Measurements from ENCODE around the gene LTBP3. TPM values are rescaled to one million over a fixed set of nuclear protein-coding genes. Genes with fewer than 3 reads are reported as not detected.

LTBP3 gene
- 100 to 1,000 TPM in 1 of 6 donors, 10 to 100 TPM in 5; 44.7 to 119 (median 63.4) TPM for total RNA-seq
- polyA plus RNA-seq = 100 to 1,000 TPM; 118 to 151 TPM

- WGBS, 2 donors = 1% methylated on average over 40 to 79 of the region's 79 CpGs
- peak; percentile 83 to 90 (median 86) for ATAC-seq
- H3K27me3 ChIP-seq = no peaks in the 10 kb centered on the region
- FAIRE-seq = no peak
- no peak for TF ChIP-seq CTCF (IDR thresholded peaks at IDR 0.05)
- no peaks in the 10 kb centered on the region for H3K9me3 ChIP-seq
- H3K4me3 ChIP-seq = peak within 1 kb of the TSS; percentile 26 to 59 (median 51)
- peaks cover 8 to 32% (median 12%) of the 10 kb centered on the region in 3 donors for H3K4me1 ChIP-seq
- DNase-seq = peak; percentile 82 to 94 (median 90)
- H3K36me3 ChIP-seq = no peaks in the 10 kb centered on the region
- H3K27ac ChIP-seq = peak within 1 kb of the TSS; percentile 86 to 95 (median 94)
- intact Hi-C loops (cut with DNase I) = no loop called here
Measured at GRCh38 chr11:65558002-65558929, at the start of gene LTBP3. Gene LTBP3 (minus strand): TSS chr11:65558359. CDS start chr11:65557959, 400 bp downstream.

- no peaks in the 10 kb centered on the region for H3K9me3 ChIP-seq
- DNase-seq (peak; percentile 56 to 83 (median 68)), FAIRE-seq (peak; percentile 20), ATAC-seq (peak; percentile 39 to 94 (median 78))
- intact Hi-C loops (cut with DNase I) = no loop called here
- peaks cover under 1 to 5% (median 4%) of the 10 kb centered on the region in 3 donors for H3K4me1 ChIP-seq
- no peak overlapping the region for H3K4me3 ChIP-seq
- H3K36me3 ChIP-seq = peaks cover 0 to 33% (median 15%) of the 10 kb centered on the region in 3 donors
- TF ChIP-seq CTCF (IDR thresholded peaks at IDR 0.05) = no peak
- no peaks in the 10 kb centered on the region for H3K27me3 ChIP-seq
- WGBS, 2 donors = 72 to 79% methylated on average over 64 to 67 of the region's 67 CpGs
- H3K27ac ChIP-seq = peak overlapping the region in 1 of 4 donors; percentile 63
Measured at GRCh38 chr11:65606876-65607613, 48.9 kb upstream of the LTBP3 start.

- no peaks in the 10 kb centered on the region for H3K4me1 ChIP-seq
- H3K36me3 ChIP-seq = peaks cover 0 to 33% (median 15%) of the 10 kb centered on the region in 3 donors
- TF ChIP-seq CTCF (IDR thresholded peaks at IDR 0.05) = no peak
- DNase-seq (no peak), ATAC-seq (no peak), FAIRE-seq (no peak)
- H3K27ac ChIP-seq = no peak overlapping the region
- H3K4me3 ChIP-seq = no peak overlapping the region
- no peaks in the 10 kb centered on the region for H3K9me3 ChIP-seq
- intact Hi-C loops (cut with DNase I) = no loop called here
- 100% methylated on average over 1 of the region's 1 CpG for WGBS, 2 donors
- no peaks in the 10 kb centered on the region for H3K27me3 ChIP-seq
Measured at GRCh38 chr11:65604258-65604657, 46.1 kb upstream of the LTBP3 start.

- Histone ChIP-seq H3K27me3 (no peaks in the 10 kb centered on the region), H3K36me3 (peaks cover 0 to 24% (median 11%) of the 10 kb centered on the region in 3 donors), H3K4me1 (no peaks in the 10 kb centered on the region), H3K4me3 (no peak overlapping the region), H3K27ac (no peak overlapping the region), H3K9me3 (no peaks in the 10 kb centered on the region)
- 95 to 97% methylated on average over 5 to 6 of the region's 6 CpGs for WGBS, 2 donors
- intact Hi-C loops (cut with DNase I) = no loop called here
- ATAC-seq (no peak), FAIRE-seq (no peak), DNase-seq (peak in 1 of 6 donors; percentile 60)
- TF ChIP-seq CTCF (IDR thresholded peaks at IDR 0.05) = no peak
Measured at GRCh38 chr11:65599955-65600246, 41.7 kb upstream of the LTBP3 start.
